Activated naive CD4-positive, alpha-beta T cell treated with anti-CD3 and anti-CD28 coated beads for 36 hours (primary cell): ENCODE measurements around the gene PATL2. TPM values are rescaled to one million over a fixed set of nuclear protein-coding genes. Genes with fewer than 3 reads are reported as not detected.
A peak's percentile ranks its signal among the peaks of the same experiment; 100 is the strongest.
"Not testable (repeated sequence)": the region's sequence is repeated elsewhere in the genome, so short reads cannot be mapped to it uniquely, and the experiment has no call there.

Experiments
- CTCF ChIA-PET: fragments of 350-600 bp; sonication (Branson Sonifier 250); formaldehyde crosslinking; loops from one replicate; lab custom pipeline; 2021; ENCODE audit warnings: antibody characterized with exemption; lab: Charles Lee
- DNase-seq: peaks from one replicate; pipeline ENCODE4 v3.0.0-alpha.2; 2020
- H3K27ac Mint-ChIP-seq: one replicate; pipeline ENCODE4 v1.8.0; 2021; ENCODE audit warnings: mild to moderate bottlenecking, mixed read lengths
- H3K27me3 Mint-ChIP-seq: one replicate; pipeline ENCODE4 v1.8.0; 2021; ENCODE audit warnings: low read depth, mixed read lengths
- H3K36me3 Mint-ChIP-seq: one replicate; pipeline ENCODE4 v1.8.0; 2021; ENCODE audit warnings: low read depth, mixed read lengths
- H3K4me1 Mint-ChIP-seq: one replicate; pipeline ENCODE4 v1.8.0; 2021; ENCODE audit warnings: low read depth, mixed read lengths
- H3K4me3 Mint-ChIP-seq: one replicate; pipeline ENCODE4 v1.8.0; 2021; ENCODE audit warnings: mild to moderate bottlenecking, moderate library complexity, mixed read lengths
- H3K9me3 Mint-ChIP-seq: one replicate; pipeline ENCODE4 v1.8.0; 2021; ENCODE audit warnings: mixed read lengths
- intact Hi-C: fragments of 100-400 bp; cut with micrococcal nuclease; formaldehyde crosslinking; loops from one replicate; pipeline ENCODE4 v1.15.1; 2023
- total RNA-seq, 2 experiments: library from RNA; stranded (reverse); gene quantifications; one replicate each; pipeline ENCODE4 v1.2.3, GENCODE V29; 2021

Gene PATL2
- total RNA-seq, 2 experiments from 2014 or later: 6.1 to 6.3 TPM

- Mint-ChIP-seq H3K36me3 (peaks cover 28% of the 10 kb centered on the region), H3K27me3 (no peaks in the 10 kb centered on the region), H3K4me1 (peaks cover 69% of the 10 kb centered on the region), H3K4me3 (peak overlapping the region; percentile 97), H3K9me3 (no peaks in the 10 kb centered on the region), H3K27ac (peak overlapping the region; percentile 99)
- intact Hi-C loops: loop anchor here (1.0 to 5.0 kb wide), 11 partner anchors 8 to 909 kb away; partner anchors contain the start of genes B2M, PATL2, SPG11 and SQOR
- CTCF ChIA-PET: interaction anchor here (0.6 to 8.3 kb wide), 7 partner anchors 8 to 151 kb away, joined by 3 to 110 read pairs (median 4); partner anchors contain the start of genes B2M, PATL2, SPG11 and TRIM69
- DNase-seq: peak; percentile 97
Observed at GRCh38 chr15:44728576-44729407, 17.7 kb upstream of the PATL2 start.

GRCh38 chr15:44728232-44728575 lies 17.1 kb upstream of the PATL2 start:
- H3K36me3 Mint-ChIP-seq: peaks cover 25% of the 10 kb centered on the region
- H3K4me1 Mint-ChIP-seq: peaks cover 67% of the 10 kb centered on the region
- H3K9me3 Mint-ChIP-seq, H3K27me3 Mint-ChIP-seq, DNase-seq: not testable (repeated sequence)
- H3K27ac Mint-ChIP-seq: peak overlapping the region; percentile 99
- intact Hi-C loops: loop anchor here (1.0 to 5.0 kb wide), 11 partner anchors 8 to 909 kb away; partner anchors contain the start of genes B2M, PATL2, SPG11 and SQOR
- H3K4me3 Mint-ChIP-seq: peak overlapping the region; percentile 97
- CTCF ChIA-PET: interaction anchor here (1.4 to 8.3 kb wide), 5 partner anchors 7 to 64 kb away, joined by 3 to 110 read pairs (median 31); partner anchors contain the start of genes B2M, PATL2, SPG11 and TRIM69

GRCh38 chr15:44727485-44728231 lies 16.5 kb upstream of the PATL2 start:
- H3K9me3 Mint-ChIP-seq: no peaks in the 10 kb centered on the region
- peak overlapping the region; percentile 99 for H3K27ac Mint-ChIP-seq
- H3K4me1 Mint-ChIP-seq: peaks cover 65% of the 10 kb centered on the region
- CTCF ChIA-PET: interaction anchor here (3.8 to 8.3 kb wide), 3 partner anchors 9 to 64 kb away, joined by 31 to 110 read pairs (median 49); partner anchors contain the start of genes B2M, PATL2, SPG11 and TRIM69
- intact Hi-C loops: loop anchor here (1.0 to 5.0 kb wide), 13 partner anchors 8 to 910 kb away; partner anchors contain the start of genes B2M, CTDSPL2, EIF3J and PATL2
- peak overlapping the region; percentile 54 for H3K4me3 Mint-ChIP-seq
- H3K27me3 Mint-ChIP-seq: no peaks in the 10 kb centered on the region
- DNase-seq: peak; percentile 42
- peaks cover 23% of the 10 kb centered on the region for H3K36me3 Mint-ChIP-seq

- peak overlapping the region; percentile 93 for H3K4me3 Mint-ChIP-seq
- H3K27ac Mint-ChIP-seq: peak overlapping the region; percentile 99
- CTCF ChIA-PET: interaction anchor here (0.7 to 8.3 kb wide), 7 partner anchors 9 to 134 kb away, joined by 3 to 110 read pairs (median 13); partner anchors contain the start of genes B2M, PATL2, SPG11 and TRIM69
- peak; percentile 85 for DNase-seq
- peaks cover 15% of the 10 kb centered on the region for H3K36me3 Mint-ChIP-seq
- intact Hi-C loops: loop anchor here (2.0 to 5.0 kb wide), 3 partner anchors 190 to 910 kb away; partner anchors contain the start of genes CTDSPL2, EIF3J and SQOR
- H3K9me3 Mint-ChIP-seq: no peaks in the 10 kb centered on the region
- no peaks in the 10 kb centered on the region for H3K27me3 Mint-ChIP-seq
- peaks cover 64% of the 10 kb centered on the region for H3K4me1 Mint-ChIP-seq
Observed at GRCh38 chr15:44726568-44727484, 15.7 kb upstream of the PATL2 start.

GRCh38 chr15:44726136-44726535 lies 15.0 kb upstream of the PATL2 start:
- peaks cover 64% of the 10 kb centered on the region for H3K4me1 Mint-ChIP-seq
- peaks cover 9% of the 10 kb centered on the region for H3K36me3 Mint-ChIP-seq
- CTCF ChIA-PET: interaction anchor here (0.7 to 8.3 kb wide), 6 partner anchors 8 to 134 kb away, joined by 3 to 110 read pairs (median 10); partner anchors contain the start of genes B2M, PATL2, SPG11 and TRIM69
- H3K27me3 Mint-ChIP-seq: no peaks in the 10 kb centered on the region
- intact Hi-C loops: loop anchor here (2.0 to 5.0 kb wide), 3 partner anchors 189 to 911 kb away; partner anchors contain the start of genes CTDSPL2, EIF3J and SQOR
- peak overlapping the region; percentile 99 for H3K27ac Mint-ChIP-seq
- H3K4me3 Mint-ChIP-seq: peak overlapping the region; percentile 93
- no peaks in the 10 kb centered on the region for H3K9me3 Mint-ChIP-seq
- peak; percentile 44 for DNase-seq

GRCh38 chr15:44722011-44722410 lies 10.9 kb upstream of the PATL2 start:
- peaks cover 86% of the 10 kb centered on the region for H3K4me1 Mint-ChIP-seq
- H3K36me3 Mint-ChIP-seq: peaks cover 27% of the 10 kb centered on the region
- no peak for DNase-seq
- intact Hi-C loops: no loop called here
- no peak overlapping the region for H3K4me3 Mint-ChIP-seq
- CTCF ChIA-PET: interaction anchor here (2.1 to 14.8 kb wide), 3 partner anchors 9 to 57 kb away, joined by 16 to 200 read pairs (median 57); partner anchors contain the start of genes B2M, PATL2, SPG11 and TRIM69
- H3K27ac Mint-ChIP-seq: peak overlapping the region; percentile 100
- no peaks in the 10 kb centered on the region for H3K9me3 Mint-ChIP-seq
- no peaks in the 10 kb centered on the region for H3K27me3 Mint-ChIP-seq

- Mint-ChIP-seq H3K36me3 (peaks cover 41% of the 10 kb centered on the region), H3K4me3 (peak overlapping the region; percentile 45), H3K4me1 (peaks cover 88% of the 10 kb centered on the region), H3K27ac (peak overlapping the region; percentile 100), H3K9me3 (no peaks in the 10 kb centered on the region), H3K27me3 (no peaks in the 10 kb centered on the region)
- intact Hi-C loops: no loop called here
- CTCF ChIA-PET: interaction anchor here (0.6 to 14.8 kb wide), 5 partner anchors 8 to 160 kb away, joined by 3 to 200 read pairs (median 3); partner anchors contain the start of genes SPG11 and TRIM69
- DNase-seq: peak; percentile 63
Observed at GRCh38 chr15:44720460-44721176, 9.5 kb upstream of the PATL2 start.

- H3K36me3 Mint-ChIP-seq: peaks cover 47% of the 10 kb centered on the region
- H3K4me1 Mint-ChIP-seq: peaks cover 89% of the 10 kb centered on the region
- H3K27ac Mint-ChIP-seq: peak overlapping the region; percentile 100
- peak; percentile 67 for DNase-seq
- H3K27me3 Mint-ChIP-seq, H3K9me3 Mint-ChIP-seq: not testable (repeated sequence)
- peak overlapping the region; percentile 45 for H3K4me3 Mint-ChIP-seq
- intact Hi-C loops: loop anchor here (1.0 to 10.0 kb wide), 5 partner anchors 8 to 895 kb away; partner anchors contain the start of genes B2M, MFAP1, PATL2 and SPG11
- CTCF ChIA-PET: interaction anchor here (1.0 to 14.8 kb wide), 3 partner anchors 17 to 140 kb away, joined by 3 to 200 read pairs (median 57); partner anchors contain the start of genes SPG11 and TRIM69
Observed at GRCh38 chr15:44720000-44720435, 8.9 kb upstream of the PATL2 start.

GRCh38 chr15:44719293-44719999 lies 8.3 kb upstream of the PATL2 start:
- CTCF ChIA-PET: interaction anchor here (0.6 to 14.8 kb wide), 4 partner anchors 10 to 68 kb away, joined by 3 to 200 read pairs (median 30); partner anchors contain the start of genes SPG11 and TRIM69
- peak overlapping the region; percentile 58 for H3K4me3 Mint-ChIP-seq
- DNase-seq: peak; percentile 90
- H3K27me3 Mint-ChIP-seq: no peaks in the 10 kb centered on the region
- peak overlapping the region; percentile 100 for H3K27ac Mint-ChIP-seq
- H3K4me1 Mint-ChIP-seq: peaks cover 88% of the 10 kb centered on the region
- no peaks in the 10 kb centered on the region for H3K9me3 Mint-ChIP-seq
- intact Hi-C loops: loop anchor here (1.0 to 10.0 kb wide), 5 partner anchors 8 to 895 kb away; partner anchors contain the start of genes B2M, MFAP1, PATL2 and SPG11
- peaks cover 52% of the 10 kb centered on the region for H3K36me3 Mint-ChIP-seq
